A549 (cell line): Measurements from ENCODE around the gene ZFAND2B. TPM values are rescaled to one million over a fixed set of nuclear protein-coding genes. Genes with fewer than 3 reads are reported as not detected.

Experiments used
- ATAC-seq, 2 experiments: fragments of 200-7000 bp in 1 of 2; fragments of >200 bp in 1 of 2; cut with Nextera tagmentation in 1 of 2; cut with Tn5 transposase in 1 of 2; 3 replicates each; pipeline versions ENCODE4 v1.8.0 to v1.9.1; 2018 to 2020; ENCODE audit warnings: mild to moderate bottlenecking in 1 of 2, moderate library complexity in 1 of 2
- CTCF ChIA-PET: fragments of 300-600 bp; sonication (Branson Sonifier 250); formaldehyde crosslinking; extraction: SDS; loops from one replicate; lab custom pipeline; 2021; ENCODE audit warnings: antibody characterized with exemption, inconsistent platforms; lab: Yijun Ruan, JAX
- POLR2A ChIA-PET: fragments of 350-600 bp; formaldehyde crosslinking; extraction: SDS; loops from one replicate; lab custom pipeline; 2021; ENCODE audit warnings: antibody characterized with exemption, inconsistent platforms; lab: Yijun Ruan, JAX
- DNase-seq, 2 experiments: peaks; one replicate each; pipeline versions ENCODE4 v3.0.0 to v3.0.0-alpha.2; 2011 to 2016; ENCODE audit warnings: low read depth in 1 of 2, low spot score in 1 of 2
- FAIRE-seq: peaks from 2 replicates; lab custom pipeline; 2011; peaks lifted over from hg19 to GRCh38; lab: Jason Lieb, UNC
- H3K27ac ChIP-seq, 2 experiments: fragments of >200 bp; sonication (Bioruptor Twin); formaldehyde crosslinking; 3 replicates each; pipeline ENCODE4 v1.5.1; 2016 to 2017
- H3K4me1 ChIP-seq: fragments of >200 bp; sonication (Bioruptor Twin); formaldehyde crosslinking; 3 replicates; pipeline ENCODE4 v1.6.1; 2016
- H3K4me2 ChIP-seq: fragments of >200 bp; sonication (Bioruptor Twin); formaldehyde crosslinking; 3 replicates; pipeline ENCODE4 v1.6.1; 2016
- H3K4me3 ChIP-seq: fragments of >200 bp; sonication (Bioruptor Twin); formaldehyde crosslinking; 3 replicates; pipeline ENCODE4 v1.5.1; 2016
- H3K9me3 ChIP-seq: fragments of >200 bp; sonication (Bioruptor Twin); formaldehyde crosslinking; 3 replicates; pipeline ENCODE4 v1.6.1; 2016
- CBX2 ChIP-seq: fragments of 200-600 bp; sonication (generic); IDR thresholded peaks from 2 replicates; pipeline ENCODE4 v1.6.1; 2016; ENCODE audit warnings: low read depth, mild to moderate bottlenecking, borderline replicate concordance
- CBX8 ChIP-seq: fragments of 200-600 bp; sonication (generic); IDR thresholded peaks from 2 replicates; pipeline ENCODE4 v1.6.1; 2016
- CHD2 ChIP-seq: fragments of 150-350 bp; IDR thresholded peaks from 2 replicates; pipeline ENCODE4 v1.6.1; 2014; ENCODE audit warnings: low read length; ENCODE audit not compliant: partially characterized antibody
- E2F6 ChIP-seq: IDR thresholded peaks from 2 replicates; pipeline ENCODE4 v1.6.1; 2012; ENCODE audit warnings: low read depth, borderline replicate concordance
- EHF ChIP-seq: fragments of 250-450 bp; sonication (Bioruptor Pico); IDR thresholded peaks from 2 replicates; pipeline ENCODE4 v1.5.0; 2020; ENCODE audit warnings: mild to moderate bottlenecking
- EHMT2 ChIP-seq: fragments of 200-600 bp; sonication (generic); IDR thresholded peaks from 2 replicates; pipeline ENCODE4 v1.6.1; 2016; ENCODE audit warnings: antibody characterized with exemption, low read depth, mild to moderate bottlenecking, moderate library complexity
- EP300 ChIP-seq, 2 experiments: fragments of >200 bp; sonication (Bioruptor Twin); formaldehyde crosslinking; IDR thresholded peaks; 2 replicates in 1 of 2; 3 replicates in 1 of 2; pipeline ENCODE4 v1.6.1; 2016 to 2017
- FOSB ChIP-seq: fragments of 250-450 bp; sonication (Bioruptor Pico); IDR thresholded peaks from 2 replicates; pipeline ENCODE4 v1.5.0; 2020; ENCODE audit warnings: mild to moderate bottlenecking, moderate library complexity
- GATA3 ChIP-seq: IDR thresholded peaks from 2 replicates; pipeline ENCODE4 v1.6.1; 2012; ENCODE audit warnings: borderline replicate concordance
- HDAC2 ChIP-seq: fragments of 200-600 bp; sonication (generic); IDR thresholded peaks from 2 replicates; pipeline ENCODE4 v1.6.1; 2016
- HEYL ChIP-seq: fragments of 250-450 bp; sonication (Bioruptor Pico); IDR thresholded peaks from 2 replicates; pipeline ENCODE4 v1.8.0; 2021; ENCODE audit warnings: mild to moderate bottlenecking, moderate library complexity
- HMGXB4 ChIP-seq: fragments of 250-450 bp; sonication (Bioruptor Pico); IDR thresholded peaks from 2 replicates; pipeline ENCODE4 v1.5.0; 2021; ENCODE audit warnings: mild to moderate bottlenecking, moderate library complexity, borderline replicate concordance
- HOXA7 ChIP-seq: fragments of 250-450 bp; sonication (Bioruptor Pico); IDR thresholded peaks from 2 replicates; pipeline ENCODE4 v1.5.0; 2020; ENCODE audit warnings: mild to moderate bottlenecking, moderate library complexity
- HOXB13 ChIP-seq: fragments of 250-450 bp; sonication (Bioruptor Pico); IDR thresholded peaks from 2 replicates; pipeline ENCODE4 v1.5.0; 2020; ENCODE audit warnings: low read depth, mild to moderate bottlenecking, moderate library complexity
- JUN ChIP-seq, 2 experiments: fragments of >200 bp; sonication (Bioruptor Twin); formaldehyde crosslinking; IDR thresholded peaks; 2 replicates in 1 of 2; 3 replicates in 1 of 2; pipeline ENCODE4 v1.6.1; 2016 to 2017
- JUNB ChIP-seq: fragments of >200 bp; sonication (Bioruptor Twin); formaldehyde crosslinking; IDR thresholded peaks from 2 replicates; pipeline ENCODE4 v1.6.1; 2016
- KDM1A ChIP-seq: fragments of 200-600 bp; sonication (generic); IDR thresholded peaks from 2 replicates; pipeline ENCODE4 v1.6.1; 2016; ENCODE audit warnings: low read depth, mild to moderate bottlenecking
- KDM5A ChIP-seq: fragments of 200-600 bp; sonication (generic); IDR thresholded peaks from 2 replicates; pipeline ENCODE4 v1.6.1; 2016; ENCODE audit warnings: antibody characterized with exemption, mild to moderate bottlenecking
- MAFK ChIP-seq: fragments of 450-650 bp; IDR thresholded peaks from 2 replicates; pipeline ENCODE4 v1.6.1; 2014; ENCODE audit not compliant: partially characterized antibody
- MAX ChIP-seq: IDR thresholded peaks from 2 replicates; pipeline ENCODE4 v1.6.1; 2012
- MAZ ChIP-seq: fragments of 150-350 bp; IDR thresholded peaks from 2 replicates; pipeline ENCODE4 v1.6.1; 2014; ENCODE audit warnings: antibody characterized with exemption, low read depth, low read length, borderline replicate concordance
- MYC ChIP-seq: IDR thresholded peaks from 2 replicates; pipeline ENCODE4 v1.6.1; 2012; ENCODE audit warnings: mild to moderate bottlenecking, inconsistent platforms, low read length, improper control_type of control experiment, borderline replicate concordance
- NPAS2 ChIP-seq: fragments of 250-450 bp; sonication (Bioruptor Pico); IDR thresholded peaks from 2 replicates; pipeline ENCODE4 v1.8.0; 2022; ENCODE audit warnings: mild to moderate bottlenecking, moderate library complexity, borderline replicate concordance
- NR3C1 ChIP-seq: fragments of >200 bp; sonication (Bioruptor Twin); formaldehyde crosslinking; IDR thresholded peaks from 3 replicates; pipeline ENCODE4 v1.6.1; 2017
- PHF8 ChIP-seq: fragments of 200-600 bp; sonication (generic); IDR thresholded peaks from 2 replicates; pipeline ENCODE4 v1.6.1; 2016; ENCODE audit warnings: low read depth, mild to moderate bottlenecking, antibody characterized with exemption, moderate library complexity, borderline replicate concordance
- POLR2AphosphoS2 ChIP-seq: conservative IDR thresholded peaks from 2 replicates; pipeline ENCODE4 v1.6.1; 2012; ENCODE audit warnings: low read length, improper control_type of control experiment, inconsistent platforms
- RFX5 ChIP-seq: fragments of 450-650 bp; IDR thresholded peaks from 2 replicates; pipeline ENCODE4 v1.7.1; 2014; ENCODE audit warnings: antibody characterized with exemption, mild to moderate bottlenecking, moderate library complexity
- RNF2 ChIP-seq: fragments of 200-600 bp; sonication (generic); IDR thresholded peaks from 2 replicates; pipeline ENCODE4 v1.6.1; 2016; ENCODE audit warnings: low read depth, mild to moderate bottlenecking, antibody characterized with exemption, moderate library complexity, borderline replicate concordance
- TFCP2L1 ChIP-seq: fragments of 250-450 bp; sonication (Bioruptor Pico); IDR thresholded peaks from 2 replicates; pipeline ENCODE4 v1.5.0; 2021; ENCODE audit warnings: mild to moderate bottlenecking
- TP53 ChIP-seq: fragments of 250-450 bp; sonication (Bioruptor Pico); IDR thresholded peaks from 2 replicates; pipeline ENCODE4 v1.5.0; 2021; ENCODE audit warnings: mild to moderate bottlenecking, moderate library complexity
- ZC3H11A ChIP-seq: fragments of 450-650 bp; IDR thresholded peaks from 2 replicates; pipeline ENCODE4 v1.6.1; 2014; ENCODE audit warnings: antibody characterized with exemption, mild to moderate bottlenecking
- ZFP36 ChIP-seq: fragments of 450-650 bp; IDR thresholded peaks from 2 replicates; pipeline ENCODE4 v1.6.1; 2014; ENCODE audit warnings: borderline replicate concordance; ENCODE audit not compliant: partially characterized antibody
- ZNF302 ChIP-seq: fragments of 250-450 bp; sonication (Bioruptor Pico); IDR thresholded peaks from 2 replicates; pipeline ENCODE4 v1.9.0; 2021; ENCODE audit warnings: inconsistent platforms, mild to moderate bottlenecking, moderate library complexity
- ZSCAN20 ChIP-seq: fragments of 250-450 bp; sonication (Bioruptor Pico); IDR thresholded peaks from 2 replicates; pipeline ENCODE4 v1.8.0; 2022; ENCODE audit warnings: mild to moderate bottlenecking, moderate library complexity
- WGBS: methylation state at CpG from one replicate; pipeline ENCODE4 v1.1.6; 2017; ENCODE audit errors: missing lambda C conversion rate; 5-methylcytosine and 5-hydroxymethylcytosine counted together
- polyA plus RNA-seq, 4 experiments: library from polyadenylated mRNA; depleted of rRNA in 3 of 4; stranded (reverse); fragments of >200 nt; fragmentation: RNase III in 1 of 4; extraction: RNeasy Plus Mini Kit Qiagen cat#74134 plus additional on column Dnase treatment in 1 of 4; gene quantifications; 2 replicates in 3 of 4; 3 replicates in 1 of 4; pipeline ENCODE4 v1.2.3, GENCODE V29; 2011 to 2017
- TF ChIP-seq, protein P1 (sequence below): fragments of 150-350 bp; IDR thresholded peaks from 2 replicates; pipeline ENCODE4 v1.6.1; 2014; ENCODE audit warnings: low read depth, mild to moderate bottlenecking, low read length
- TF ChIP-seq, protein P2 (sequence below): fragments of >200 bp; sonication (Bioruptor Twin); formaldehyde crosslinking; IDR thresholded peaks from 3 replicates; pipeline ENCODE4 v1.5.1; 2016

ZFAND2B gene
- polyA plus RNA-seq, 2 of the 4 experiments (the other 2 are of a cell fraction) = 21.2 to 29.1 TPM

- Histone ChIP-seq H3K4me1 (peaks cover 30% of the 10 kb centered on the region), H3K9me3 (no peaks in the 10 kb centered on the region), H3K27ac (peak within 1 kb of the TSS; percentile 92 to 95), H3K4me2 (peak within 1 kb of the TSS; percentile 93), H3K4me3 (peak within 1 kb of the TSS; percentile 65)
- ChIA-PET POLR2A (interaction anchor here (0.6 to 3.8 kb wide), 10 partner anchors 8 to 76 kb away, joined by 3 to 25 read pairs (median 8); partner anchors contain the start of genes CNPPD1, DNAJB2, GLB1L and STK16), CTCF (interaction anchor here (0.7 to 7.3 kb wide), 12 partner anchors 20 to 80 kb away, joined by 3 to 79 read pairs (median 4); partner anchors contain the start of gene DNAJB2)
- WGBS = 48% methylated on average over 35 of the region's 71 CpGs
- peak; percentile 65 to 84 for ATAC-seq
- peak; percentile 92 for DNase-seq
- FAIRE-seq = peak; percentile 43
- TF ChIP-seq CBX2 (no peak), CHD2 (peak; percentile 32), EHMT2 (no peak), POLR2AphosphoS2 (no peak; the same call in 1 of the 2 replicates), HMGXB4 (CRISPR knock-in tag) (no peak), CBX8 (no peak), NR3C1 (no peak), RFX5 (no peak), ZSCAN20 (CRISPR knock-in tag) (no peak), JUNB (no peak), MAFK (no peak), RNF2 (no peak), FOSB (CRISPR knock-in tag) (no peak), EHF (CRISPR knock-in tag) (no peak), MAZ (0 out of 2 replicates have a peak, but pooled peaks have one; percentile 41), E2F6 (peak; percentile 99), EP300 (IDR thresholded peaks at IDR 0.05) (no peak), PHF8 (no peak; the same call in 1 of the 2 replicates), JUN (IDR thresholded peaks at IDR 0.05) (peak in 1 of 2 experiments; percentile 68; a peak in 2 of 5 replicates), GATA3 (peak; percentile 57), HDAC2 (no peak), TP53 (0 out of 2 replicates have a peak, but pooled peaks have one; percentile 12), TFCP2L1 (CRISPR knock-in tag) (peak; percentile 57; the same call in 1 of the 2 replicates), HOXA7 (no peak), HOXB13 (CRISPR knock-in tag) (no peak), KDM1A (no peak), HEYL (CRISPR knock-in tag) (no peak), ZFP36 (no peak), MAX (peak; percentile 97), NPAS2 (CRISPR knock-in tag) (no peak; the same call in 1 of the 2 replicates), KDM5A (no peak), MYC (peak; percentile 74), ZC3H11A (no peak), ZNF302 (no peak)
- TF ChIP-seq, protein P1, sequence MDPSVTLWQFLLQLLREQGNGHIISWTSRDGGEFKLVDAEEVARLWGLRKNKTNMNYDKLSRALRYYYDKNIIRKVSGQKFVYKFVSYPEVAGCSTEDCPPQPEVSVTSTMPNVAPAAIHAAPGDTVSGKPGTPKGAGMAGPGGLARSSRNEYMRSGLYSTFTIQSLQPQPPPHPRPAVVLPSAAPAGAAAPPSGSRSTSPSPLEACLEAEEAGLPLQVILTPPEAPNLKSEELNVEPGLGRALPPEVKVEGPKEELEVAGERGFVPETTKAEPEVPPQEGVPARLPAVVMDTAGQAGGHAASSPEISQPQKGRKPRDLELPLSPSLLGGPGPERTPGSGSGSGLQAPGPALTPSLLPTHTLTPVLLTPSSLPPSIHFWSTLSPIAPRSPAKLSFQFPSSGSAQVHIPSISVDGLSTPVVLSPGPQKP = no peak
- TF ChIP-seq, protein P2, sequence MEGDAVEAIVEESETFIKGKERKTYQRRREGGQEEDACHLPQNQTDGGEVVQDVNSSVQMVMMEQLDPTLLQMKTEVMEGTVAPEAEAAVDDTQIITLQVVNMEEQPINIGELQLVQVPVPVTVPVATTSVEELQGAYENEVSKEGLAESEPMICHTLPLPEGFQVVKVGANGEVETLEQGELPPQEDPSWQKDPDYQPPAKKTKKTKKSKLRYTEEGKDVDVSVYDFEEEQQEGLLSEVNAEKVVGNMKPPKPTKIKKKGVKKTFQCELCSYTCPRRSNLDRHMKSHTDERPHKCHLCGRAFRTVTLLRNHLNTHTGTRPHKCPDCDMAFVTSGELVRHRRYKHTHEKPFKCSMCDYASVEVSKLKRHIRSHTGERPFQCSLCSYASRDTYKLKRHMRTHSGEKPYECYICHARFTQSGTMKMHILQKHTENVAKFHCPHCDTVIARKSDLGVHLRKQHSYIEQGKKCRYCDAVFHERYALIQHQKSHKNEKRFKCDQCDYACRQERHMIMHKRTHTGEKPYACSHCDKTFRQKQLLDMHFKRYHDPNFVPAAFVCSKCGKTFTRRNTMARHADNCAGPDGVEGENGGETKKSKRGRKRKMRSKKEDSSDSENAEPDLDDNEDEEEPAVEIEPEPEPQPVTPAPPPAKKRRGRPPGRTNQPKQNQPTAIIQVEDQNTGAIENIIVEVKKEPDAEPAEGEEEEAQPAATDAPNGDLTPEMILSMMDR = no peak
Measured at GRCh38 chr2:219218732-219219701, 12.4 kb downstream of the ZFAND2B start, which contains the start of gene ABCB6. TSS of gene ABCB6 (minus strand) at chr2:219218958. CDS start at chr2:219218673, 285 bp downstream.
